KOPT-K1 (cell line): ENCODE measurements around the gene IFITM5.
A peak's percentile ranks its signal among the peaks of the same experiment; 100 is the strongest.
"Not testable (repeated sequence)": the region's sequence is repeated elsewhere in the genome, so short reads cannot be mapped to it uniquely, and the experiment has no call there.

Source experiments
- H3K27ac ChIP-seq: fragments of 200-600 bp; sonication (generic); 2 replicates; pipeline ENCODE4 v1.5.1; 2016; ENCODE audit warnings: antibody characterized with exemption, mild to moderate bottlenecking, low read depth, low read length; ENCODE audit not compliant: poor library complexity, severe bottlenecking
- H3K36me3 ChIP-seq: fragments of 200-600 bp; sonication (generic); 2 replicates; pipeline ENCODE4 v1.5.1; 2017; ENCODE audit warnings: antibody characterized with exemption, mild to moderate bottlenecking, low read length, moderate library complexity; ENCODE audit not compliant: insufficient read depth
- H3K9me3 ChIP-seq: fragments of 200-600 bp; sonication (generic); 2 replicates; pipeline ENCODE4 v1.5.1; 2017; ENCODE audit warnings: antibody characterized with exemption, low read length, mild to moderate bottlenecking; ENCODE audit not compliant: insufficient read depth, poor library complexity, severe bottlenecking

Gene IFITM5

DNA sequence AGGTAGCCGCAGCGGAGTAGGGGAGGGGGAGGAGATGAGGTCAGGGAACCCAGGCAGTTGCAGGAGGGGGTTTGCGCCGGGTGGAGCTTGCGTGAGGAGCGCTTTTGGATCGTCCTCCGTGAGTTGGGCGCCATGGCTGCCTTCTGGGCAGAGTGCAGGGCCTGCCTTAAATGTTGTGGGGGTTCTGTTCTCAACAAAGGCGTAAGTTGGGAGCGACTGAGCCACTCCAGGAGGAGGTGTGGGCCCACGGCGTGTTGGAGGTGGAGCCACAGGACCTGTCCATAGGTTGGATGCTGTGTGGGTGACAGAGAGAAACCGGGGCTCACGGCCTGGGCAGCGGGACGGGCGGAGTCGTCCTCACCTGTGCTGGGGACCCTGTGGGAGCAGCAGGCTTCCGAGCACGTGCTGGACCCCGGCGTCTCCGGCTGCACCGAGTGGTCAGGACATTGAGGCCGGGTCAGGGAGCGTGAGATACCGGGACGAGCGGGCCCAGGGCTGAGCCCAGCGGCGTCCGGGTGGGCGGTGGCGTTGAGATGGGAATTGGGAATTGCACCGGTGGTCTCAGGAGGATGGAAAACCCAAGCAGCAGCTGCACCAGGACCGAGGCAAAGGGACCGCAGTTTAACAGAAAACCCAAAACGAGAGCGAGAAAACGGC is 11.4 kb downstream of the IFITM5 start:
- Histone ChIP-seq H3K27ac (peak overlapping the region; percentile 99), H3K9me3 (no peaks in the 10 kb centered on the region), H3K36me3 (peaks cover 22% of the 10 kb centered on the region)

DNA sequence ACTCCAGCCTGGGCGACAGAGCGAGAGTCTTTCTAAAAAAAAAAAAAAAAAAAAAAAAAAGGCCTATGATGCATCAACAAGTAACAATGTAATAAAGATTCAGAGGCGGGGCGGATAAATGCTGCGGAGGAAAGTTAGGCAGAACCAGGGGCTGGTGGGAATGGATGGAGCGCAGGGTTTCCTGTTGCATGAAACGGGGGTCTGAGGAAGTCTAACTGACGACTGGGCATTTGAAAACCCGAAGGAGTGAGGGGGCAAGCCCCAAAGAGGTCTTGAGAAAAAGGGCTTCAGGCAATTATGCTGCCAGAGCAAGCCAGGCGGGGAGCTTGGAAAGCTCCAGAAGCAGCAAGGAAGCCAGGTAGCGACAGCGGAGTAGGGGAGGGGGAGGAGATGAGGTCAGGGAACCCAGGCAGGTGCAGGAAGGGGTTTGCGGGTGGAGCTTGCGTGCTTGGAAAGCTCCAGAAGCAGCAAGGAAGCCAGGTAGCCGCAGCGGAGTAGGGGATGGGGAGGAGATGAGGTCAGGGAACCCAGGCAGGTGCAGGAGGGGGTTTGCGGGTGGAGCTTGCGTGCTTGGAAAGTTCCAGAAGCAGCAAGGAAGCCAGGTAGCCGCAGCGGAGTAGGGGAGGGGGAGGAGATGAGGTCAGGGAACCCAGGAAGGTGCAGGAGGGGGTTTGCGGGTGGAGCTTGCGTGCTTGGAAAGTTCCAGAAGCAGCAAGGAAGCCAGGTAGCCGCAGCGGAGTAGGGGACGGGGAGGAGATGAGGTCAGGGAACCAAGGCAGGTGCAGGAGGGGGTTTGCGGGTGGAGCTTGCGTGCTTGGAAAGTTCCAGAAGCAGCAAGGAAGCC is 12.1 kb downstream of the IFITM5 start:
- Histone ChIP-seq H3K27ac (peak overlapping the region; percentile 99), H3K36me3 (peaks cover 15% of the 10 kb centered on the region)
- not testable (repeated sequence) for H3K9me3 ChIP-seq

DNA sequence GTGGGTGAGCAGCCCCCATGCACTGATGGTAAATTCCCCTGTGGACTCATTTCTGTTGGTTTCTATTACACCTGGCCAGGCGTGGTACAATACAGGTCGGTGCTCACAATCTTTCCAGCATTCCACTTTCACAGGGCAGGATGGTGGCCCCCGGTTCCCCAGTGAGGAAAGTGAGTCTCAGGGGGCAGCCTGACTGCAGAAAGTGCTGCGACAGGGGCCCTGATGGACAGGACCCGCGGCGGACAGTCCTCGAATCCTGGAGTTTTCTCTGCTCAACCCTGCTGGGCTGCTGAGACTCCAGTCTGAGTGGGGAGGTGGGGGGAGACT is 13.5 kb downstream of the IFITM5 start:
- H3K36me3 ChIP-seq = peaks cover 1% of the 10 kb centered on the region; the same call in 1 of the 2 replicates
- H3K9me3 ChIP-seq = no peaks in the 10 kb centered on the region
- no peak overlapping the region for H3K27ac ChIP-seq

DNA sequence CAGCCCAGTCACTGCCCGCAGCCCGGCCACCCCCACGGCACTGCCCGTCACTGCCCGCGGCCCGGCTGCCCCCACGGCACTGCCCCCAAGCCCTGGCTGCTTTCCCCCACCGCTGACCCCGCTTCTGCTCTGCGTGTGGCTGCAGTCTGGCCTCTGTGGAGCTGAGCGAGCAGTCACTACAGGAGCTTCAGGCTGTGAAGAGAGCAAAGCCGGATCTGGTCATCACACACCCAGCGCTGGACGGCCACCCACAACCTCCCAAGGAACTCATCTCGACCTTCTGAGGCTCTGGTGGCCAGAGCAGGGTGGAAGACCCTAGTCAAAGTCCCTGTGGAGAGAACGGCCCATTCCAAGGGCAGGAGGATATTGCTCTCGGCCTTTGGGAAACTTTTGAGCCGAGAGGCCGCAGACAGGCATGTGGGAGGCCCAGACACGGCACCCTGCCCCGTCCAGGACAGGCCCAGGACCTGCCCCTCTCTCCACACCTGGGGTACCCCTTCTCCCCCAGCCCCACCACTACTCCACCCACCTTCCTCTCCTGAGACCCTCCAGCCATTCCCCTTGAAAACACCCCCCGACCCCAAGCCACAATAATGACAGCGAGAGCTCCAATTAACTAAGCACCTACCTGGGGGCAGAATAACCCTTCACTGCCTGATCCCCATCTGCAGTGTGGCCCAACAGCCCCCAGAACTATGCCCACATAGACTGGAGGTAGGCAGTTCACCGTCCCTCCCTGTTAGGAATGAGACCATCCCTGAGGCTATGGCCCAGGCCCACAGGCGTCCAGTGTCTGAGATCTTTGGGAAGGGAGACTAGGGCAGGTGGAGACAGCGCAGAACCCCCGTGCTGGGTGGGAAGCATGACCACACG is 14.1 kb downstream of the IFITM5 start:
- H3K36me3 ChIP-seq = no peaks in the 10 kb centered on the region

GRCh38 chr11:284105-285020 is 15.0 kb downstream of the IFITM5 start:
- H3K36me3 ChIP-seq = no peaks in the 10 kb centered on the region

More for the DNA sequence above, 14.1 kb downstream of the IFITM5 start:
- no peaks in the 10 kb centered on the region for H3K9me3 ChIP-seq
- no peak overlapping the region for H3K27ac ChIP-seq

GRCh38 chr11:283405-284104 is 15.8 kb downstream of the IFITM5 start:
- Histone ChIP-seq H3K27ac (no peak overlapping the region), H3K36me3 (no peaks in the 10 kb centered on the region), H3K9me3 (no peaks in the 10 kb centered on the region)

More at GRCh38 chr11:284105-285020, 15.0 kb downstream of the IFITM5 start:
- Histone ChIP-seq H3K9me3 (no peaks in the 10 kb centered on the region), H3K27ac (no peak overlapping the region)

DNA sequence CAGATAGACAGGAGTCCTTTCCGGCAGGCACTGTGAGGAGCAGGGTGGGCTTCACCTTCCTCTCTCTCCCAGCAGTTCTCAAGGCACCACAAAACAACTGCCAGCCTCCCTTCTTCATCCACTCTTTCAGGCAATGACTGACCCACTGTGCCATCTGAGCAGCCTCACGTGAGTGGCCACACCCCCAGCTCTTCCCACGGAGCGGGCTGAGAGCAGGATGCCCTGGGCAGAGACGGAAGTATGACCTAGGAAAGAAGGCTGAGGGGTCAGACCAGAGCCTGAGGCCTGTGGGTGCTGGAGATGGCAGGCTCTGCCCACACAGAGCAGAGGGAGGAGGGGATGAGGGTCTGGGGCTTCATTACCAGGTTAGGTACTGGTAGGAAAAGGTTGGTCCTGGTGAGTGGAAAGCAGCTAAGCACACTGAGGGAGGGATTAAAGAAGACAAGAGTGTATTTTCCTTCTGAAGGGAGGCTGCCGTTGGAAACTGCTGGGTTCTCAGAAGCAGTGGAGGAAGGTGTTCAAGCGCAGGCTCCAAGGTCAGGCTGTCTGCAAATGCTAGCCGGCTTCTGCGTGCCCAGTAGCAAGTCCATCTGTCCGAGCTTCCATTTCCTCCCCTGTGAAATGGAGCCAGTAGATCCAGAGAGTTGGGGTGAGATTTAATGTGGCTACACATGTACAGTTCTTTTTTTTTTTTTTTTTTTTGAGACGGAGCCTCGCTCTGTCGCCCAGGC is 16.5 kb downstream of the IFITM5 start:
- Histone ChIP-seq H3K9me3 (no peaks in the 10 kb centered on the region), H3K36me3 (no peaks in the 10 kb centered on the region), H3K27ac (no peak overlapping the region)

- no peaks in the 10 kb centered on the region for H3K36me3 ChIP-seq
- no peaks in the 10 kb centered on the region for H3K9me3 ChIP-seq
- no peak overlapping the region for H3K27ac ChIP-seq
These were observed 17.2 kb downstream of the IFITM5 start for GRCh38 chr11:282171-282570.

DNA sequence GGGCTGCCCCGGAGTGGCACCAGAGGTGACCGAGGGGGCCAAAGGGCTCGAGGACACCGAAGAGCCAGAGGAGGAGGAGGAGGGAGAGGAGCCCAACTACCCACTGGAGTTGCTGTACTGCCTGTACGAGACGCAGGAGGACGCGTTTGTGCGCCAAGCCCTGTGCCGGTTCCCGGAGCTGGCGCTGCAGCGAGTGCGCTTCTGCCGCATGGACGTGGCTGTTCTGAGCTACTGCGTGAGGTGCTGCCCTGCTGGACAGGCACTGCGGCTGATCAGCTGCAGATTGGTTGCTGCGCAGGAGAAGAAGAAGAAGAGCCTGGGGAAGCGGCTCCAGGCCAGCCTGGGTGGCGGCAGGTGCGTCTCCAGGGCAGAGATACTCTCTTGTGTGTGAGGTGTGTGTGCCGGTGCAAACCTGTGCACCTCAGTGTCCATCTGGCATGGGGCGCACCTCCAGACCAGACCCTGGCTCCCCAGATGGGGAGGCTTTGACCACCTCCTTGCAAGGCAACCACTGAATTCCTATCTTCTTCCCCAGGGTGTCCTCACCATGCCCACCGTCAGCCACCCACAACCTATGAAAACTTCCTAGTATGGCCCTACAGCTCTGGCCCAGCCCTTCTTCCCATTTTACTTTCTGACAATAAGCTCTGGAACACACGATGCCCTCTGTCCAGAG is 17.7 kb downstream of the IFITM5 start:
- H3K9me3 ChIP-seq = peaks cover 3% of the 10 kb centered on the region
- no peaks in the 10 kb centered on the region for H3K36me3 ChIP-seq
- no peak overlapping the region for H3K27ac ChIP-seq

DNA sequence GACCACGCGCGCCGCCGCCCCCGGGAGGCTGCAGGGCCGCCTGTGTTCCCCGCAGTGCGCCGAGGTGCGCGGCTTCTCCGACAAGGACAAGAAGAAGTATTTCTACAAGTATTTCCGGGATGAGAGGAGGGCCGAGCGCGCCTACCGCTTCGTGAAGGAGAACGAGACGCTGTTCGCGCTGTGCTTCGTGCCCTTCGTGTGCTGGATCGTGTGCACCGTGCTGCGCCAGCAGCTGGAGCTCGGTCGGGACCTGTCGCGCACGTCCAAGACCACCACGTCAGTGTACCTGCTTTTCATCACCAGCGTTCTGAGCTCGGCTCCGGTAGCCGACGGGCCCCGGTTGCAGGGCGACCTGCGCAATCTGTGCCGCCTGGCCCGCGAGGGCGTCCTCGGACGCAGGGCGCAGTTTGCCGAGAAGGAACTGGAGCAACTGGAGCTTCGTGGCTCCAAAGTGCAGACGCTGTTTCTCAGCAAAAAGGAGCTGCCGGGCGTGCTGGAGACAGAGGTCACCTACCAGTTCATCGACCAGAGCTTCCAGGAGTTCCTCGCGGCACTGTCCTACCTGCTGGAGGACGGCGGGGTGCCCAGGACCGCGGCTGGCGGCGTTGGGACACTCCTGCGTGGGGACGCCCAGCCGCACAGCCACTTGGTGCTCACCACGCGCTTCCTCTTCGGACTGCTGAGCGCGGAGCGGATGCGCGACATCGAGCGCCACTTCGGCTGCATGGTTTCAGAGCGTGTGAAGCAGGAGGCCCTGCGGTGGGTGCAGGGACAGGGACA is 18.4 kb downstream of the IFITM5 start:
- peaks cover 10% of the 10 kb centered on the region for H3K9me3 ChIP-seq
- no peak overlapping the region for H3K27ac ChIP-seq
- no peaks in the 10 kb centered on the region for H3K36me3 ChIP-seq

DNA sequence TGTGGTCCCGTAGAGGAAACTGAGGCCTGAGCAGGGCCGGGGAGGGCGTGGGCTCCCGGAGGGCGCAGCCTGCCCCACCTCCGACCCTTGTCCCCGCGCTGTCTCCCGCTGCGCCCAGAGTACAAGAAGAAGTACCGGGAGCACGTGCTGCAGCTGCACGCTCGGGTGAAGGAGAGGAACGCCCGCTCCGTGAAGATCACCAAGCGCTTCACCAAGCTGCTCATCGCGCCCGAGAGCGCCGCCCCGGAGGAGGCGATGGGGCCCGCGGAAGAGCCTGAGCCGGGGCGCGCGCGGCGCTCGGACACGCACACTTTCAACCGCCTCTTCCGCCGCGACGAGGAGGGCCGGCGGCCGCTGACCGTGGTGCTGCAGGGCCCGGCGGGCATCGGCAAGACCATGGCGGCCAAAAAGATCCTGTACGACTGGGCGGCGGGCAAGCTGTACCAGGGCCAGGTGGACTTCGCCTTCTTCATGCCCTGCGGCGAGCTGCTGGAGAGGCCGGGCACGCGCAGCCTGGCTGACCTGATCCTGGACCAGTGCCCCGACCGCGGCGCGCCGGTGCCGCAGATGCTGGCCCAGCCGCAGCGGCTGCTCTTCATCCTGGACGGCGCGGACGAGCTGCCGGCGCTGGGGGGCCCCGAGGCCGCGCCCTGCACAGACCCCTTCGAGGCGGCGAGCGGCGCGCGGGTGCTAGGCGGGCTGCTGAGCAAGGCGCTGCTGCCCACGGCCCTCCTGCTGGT is 19.2 kb downstream of the IFITM5 start:
- H3K9me3 ChIP-seq = peaks cover 10% of the 10 kb centered on the region
- H3K27ac ChIP-seq = no peak overlapping the region
- no peaks in the 10 kb centered on the region for H3K36me3 ChIP-seq
